Ovary (tissue), 9 donors: Measurements from ENCODE around the gene PIGZ. TPM values are rescaled to one million over a fixed set of nuclear protein-coding genes. Genes with fewer than 3 reads are reported as not detected.
A peak's percentile ranks its signal among the peaks of the same experiment; 100 is the strongest.
"Not testable (repeated sequence)": the region's sequence is repeated elsewhere in the genome, so short reads cannot be mapped to it uniquely, and the experiment has no call there.

ENCODE experiments used
- DNase-seq, 5 donors: peaks; one replicate each; pipeline ENCODE4 v3.0.0-alpha.2; 2019 to 2020
- H3K27ac ChIP-seq, 2 donors: fragments of 200-600 bp; one replicate each; pipeline versions ENCODE4 v1.5.1 to v1.8.0; 2019 to 2022
- H3K27me3 ChIP-seq: fragments of 200-600 bp; one replicate; pipeline ENCODE4 v1.8.0; 2022
- H3K36me3 ChIP-seq: fragments of 200-600 bp; sonication (generic); one replicate; pipeline ENCODE4 v1.5.1; 2019
- H3K4me1 ChIP-seq: one replicate; pipeline ENCODE4 v1.8.1; 2013; ENCODE audit warnings: mild to moderate bottlenecking, moderate library complexity; ENCODE audit not compliant: insufficient read depth
- H3K4me3 ChIP-seq: fragments of 200-600 bp; sonication (generic); one replicate; pipeline ENCODE4 v1.5.1; 2017
- H3K9me3 ChIP-seq, 2 donors: fragments of 200-600 bp in 1 of 2; sonication (generic) in 1 of 2; one replicate each; pipeline versions ENCODE4 v1.5.1 to v1.8.1; 2013 to 2019; ENCODE audit warnings: mild to moderate bottlenecking in 1 of 2, moderate library complexity in 1 of 2
- CTCF ChIP-seq, 3 donors: fragments of 450-650 bp in 2 of 3; fragments of 200-600 bp in 1 of 3; IDR thresholded peaks; one replicate each; pipeline versions ENCODE4 v1.5.1 to v1.8.0; 2016 to 2022; ENCODE audit warnings: antibody characterized with exemption in 3 of 3, mild to moderate bottlenecking in 1 of 3
- EP300 ChIP-seq: sonication (generic); formaldehyde crosslinking; IDR thresholded peaks from one replicate; pipeline ENCODE4 v1.6.1; 2017; ENCODE audit warnings: antibody characterized with exemption
- POLR2A ChIP-seq: fragments of 450-650 bp; IDR thresholded peaks from one replicate; pipeline ENCODE4 v1.6.1; 2017; ENCODE audit warnings: antibody characterized with exemption, mild to moderate bottlenecking, moderate library complexity
- WGBS, 3 donors: extraction: QIAGEN DNeasy Blood & Tissue Kit in 1 of 3; methylation state at CpG; one replicate each; pipeline versions ENCODE4 v1.1.5 to v1.1.7; 2013 to 2017; 5-methylcytosine and 5-hydroxymethylcytosine counted together
- intact Hi-C, 4 donors: fragments of 100-400 bp; cut with DNase I; formaldehyde crosslinking; loops; one replicate each; pipeline versions ENCODE4 v1.11.0 to v1.15.1; 2022 to 2023
- polyA plus RNA-seq, 2 donors: library from polyadenylated mRNA; stranded (reverse); fragments of 200-250 nt in 1 of 2; fragments of 350-450 nt in 1 of 2; fragmentation: Illumina TruSeq in 1 of 2; extraction: RNeasy Lipid Tissue Mini Kit (QIAGEN cat#74804) in 1 of 2; gene quantifications; one replicate each; pipeline ENCODE4 v1.2.3, GENCODE V29; 2013 to 2014
- total RNA-seq, 7 donors: library from RNA; depleted of rRNA in 2 of 7; stranded (reverse); fragments of >200 nt in 2 of 7; fragmentation: NEBNext Ultra II Directional in 3 of 7; extraction: Animal tissue kit (Norgen Biotek cat#: 25700) in 3 of 7; gene quantifications; one replicate each; pipeline versions ENCODE4 v1.1.0 to v1.2.4, GENCODE V29; 2016 to 2023
- donor health status: DM: no; HTN: no; CAD: no; lungs with moderate emphysema.
- donor health status: DM: no; HTN: no; CAD: no.
- donor health status: Bipolar disorder and iron deficiency.
- donor health status: DM: yes; HTN: yes; CAD: no.
- donor health status: DM: no; HTN: no; CAD: no.
- donor health status: DM: yes; HTN: yes; CAD: no.

Gene PIGZ
- total and polyA plus RNA-seq, 9 donors: 0.45 to 7.4 (median 1.5) TPM; not detected in 1

DNA sequence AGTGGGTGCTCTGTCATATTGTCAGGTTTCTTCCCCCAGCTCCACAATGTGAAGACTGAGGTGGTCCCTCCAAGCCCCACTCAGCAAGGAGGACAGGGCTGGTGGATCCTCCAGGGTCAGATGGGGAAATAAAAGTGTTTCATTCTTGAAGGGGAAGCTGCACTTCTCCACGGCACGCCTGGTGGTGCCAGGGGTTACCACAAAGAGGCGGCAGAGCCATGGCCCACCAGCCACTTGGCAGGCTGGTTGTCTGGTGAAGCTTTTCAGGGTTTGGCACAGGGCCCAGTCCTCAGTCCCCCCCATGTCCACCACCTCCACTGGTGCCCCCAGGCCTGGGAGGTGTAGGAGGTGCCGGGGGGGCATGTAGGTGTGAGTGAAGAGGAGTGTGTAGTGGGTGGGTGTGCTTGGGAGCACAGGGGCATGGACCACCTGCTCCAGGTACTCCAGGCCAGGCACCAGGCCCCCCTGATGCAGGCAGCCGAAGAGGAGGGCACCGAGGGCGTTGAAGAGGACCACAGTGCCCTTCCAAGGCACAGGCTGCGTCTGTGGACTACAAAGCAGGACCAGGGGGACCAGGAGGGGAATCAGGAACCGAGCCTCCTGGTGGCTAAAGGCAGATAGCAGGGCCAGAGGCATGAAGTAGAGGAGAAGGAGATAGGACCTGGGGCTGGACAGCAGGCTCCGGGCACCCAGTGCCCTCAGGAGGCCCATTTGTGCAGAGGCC is 21.3 kb downstream of the PIGZ start:
- Histone ChIP-seq H3K4me1 (peaks cover 3% of the 10 kb centered on the region), H3K4me3 (no peak overlapping the region), H3K27ac (no peak overlapping the region), H3K36me3 (no peaks in the 10 kb centered on the region), H3K27me3 (no peaks in the 10 kb centered on the region), H3K9me3 (no peaks in the 10 kb centered on the region)
- DNase-seq: no peak
- WGBS, 3 donors: 78 to 84% (median 83%) methylated on average over 10 of the region's 10 CpGs
- intact Hi-C loops: no loop called here
- no peak for TF ChIP-seq EP300
- TF ChIP-seq POLR2A: no peak
- TF ChIP-seq CTCF (IDR thresholded peaks at IDR 0.05): no peak

DNA sequence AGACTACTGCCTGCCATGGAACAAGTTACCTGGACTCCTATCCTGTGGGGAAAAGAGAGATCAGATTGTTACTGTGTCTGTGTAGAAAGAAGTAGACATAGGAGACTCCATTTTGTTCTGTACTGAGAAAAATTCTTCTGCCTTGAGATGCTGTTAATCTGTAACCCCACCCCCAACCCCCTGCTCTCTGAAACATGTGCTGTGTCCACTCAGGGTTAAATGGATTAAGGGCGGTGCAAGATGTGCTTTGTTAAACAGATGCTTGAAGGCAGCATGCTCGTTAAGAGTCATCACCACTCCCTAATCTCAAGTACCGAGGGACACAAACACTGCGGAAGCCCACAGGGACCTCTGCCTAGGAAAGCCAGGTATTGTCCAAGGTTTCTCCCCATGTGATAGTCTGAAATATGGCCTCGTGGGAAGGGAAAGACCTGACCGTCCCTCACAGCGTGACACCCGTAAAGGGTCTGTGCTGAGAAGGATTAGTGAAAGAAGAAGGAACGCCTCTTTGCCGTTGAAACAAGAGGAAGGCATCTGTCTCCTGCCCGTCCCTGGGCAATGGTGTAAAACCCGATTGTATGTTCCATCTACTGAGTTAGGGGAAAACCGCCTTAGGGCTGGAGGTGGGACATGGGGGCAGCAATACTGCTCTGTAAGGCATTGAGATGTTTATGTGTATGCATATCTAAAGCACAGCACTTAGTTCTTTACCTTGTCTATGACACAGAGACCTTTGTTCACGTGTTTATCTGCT is 24.4 kb downstream of the PIGZ start:
- 66 to 76% (median 68%) methylated on average over 14 of the region's 14 CpGs for WGBS, 3 donors
- not testable (repeated sequence) for DNase-seq, H3K4me3 ChIP-seq, H3K27ac ChIP-seq, H3K9me3 ChIP-seq, H3K27me3 ChIP-seq, H3K36me3 ChIP-seq
- peaks cover 11% of the 10 kb centered on the region for H3K4me1 ChIP-seq
- intact Hi-C loops: loop anchor here in 1 of 4 donors (5.0 kb wide), 1 partner anchor 77 kb away; the partner anchor contains the start of gene SENP5

- H3K27ac ChIP-seq: peak overlapping the region in 1 of 2 donors; percentile 69
- DNase-seq: peak in 1 of 5 donors; percentile 48
- peaks cover 11% of the 10 kb centered on the region for H3K4me1 ChIP-seq
- TF ChIP-seq CTCF (IDR thresholded peaks at IDR 0.05) (no peak), POLR2A (no peak), EP300 (no peak)
- no peaks in the 10 kb centered on the region for H3K27me3 ChIP-seq
- no peaks in the 10 kb centered on the region for H3K9me3 ChIP-seq
- no peaks in the 10 kb centered on the region for H3K36me3 ChIP-seq
- peak overlapping the region; percentile 99 for H3K4me3 ChIP-seq
- WGBS, 3 donors: 0 to 1% (median 0%) methylated on average over 22 to 25 of the region's 25 CpGs
- intact Hi-C loops: loop anchor here in 1 of 4 donors (5.0 kb wide), 1 partner anchor 76 kb away; the partner anchor contains the start of gene SENP5
These were observed 25.7 kb downstream of the PIGZ start for GRCh38 chr3:196942915-196943277.

GRCh38 chr3:196942226-196942914 is 26.3 kb downstream of the PIGZ start, which contains the start of gene NCBP2:
Gene NCBP2 (minus strand): TSS chr3:196942528. CDS start chr3:196942503, 25 bp downstream.
- peak; percentile 98 to 99 (median 99) for DNase-seq
- no peaks in the 10 kb centered on the region for H3K36me3 ChIP-seq
- no peaks in the 10 kb centered on the region for H3K9me3 ChIP-seq
- WGBS, 3 donors: 0 to 1% (median 0%) methylated on average over 47 to 77 of the region's 77 CpGs
- peak within 1 kb of the TSS; percentile 99 for H3K4me3 ChIP-seq
- intact Hi-C loops: loop anchor here in 1 of 4 donors (5.0 kb wide), 1 partner anchor 75 kb away; the partner anchor contains the start of gene SENP5
- TF ChIP-seq CTCF (IDR thresholded peaks at IDR 0.05): peak; percentile 39 to 73 (median 60)
- no peak for TF ChIP-seq EP300
- TF ChIP-seq POLR2A: peak; percentile 61
- no peaks in the 10 kb centered on the region for H3K27me3 ChIP-seq
- peaks cover 11% of the 10 kb centered on the region for H3K4me1 ChIP-seq
- H3K27ac ChIP-seq: peak within 1 kb of the TSS; percentile 42 to 82
